Spleen (tissue), 11 donors: ENCODE measurements around the gene ADARB2. TPM values are rescaled to one million over a fixed set of nuclear protein-coding genes. Genes with fewer than 3 reads are reported as not detected.

Experiments used
- DNase-seq: peaks from one replicate; pipeline ENCODE4 v3.0.0-alpha.2; 2020
- H3K27ac ChIP-seq, 8 donors: fragments of 200-600 bp; sonication (generic) in 7 of 8; 1 replicate in 4 of 8; 2 replicates in 4 of 8; pipeline versions ENCODE4 v1.5.0 to v1.8.0; 2016 to 2021; ENCODE audit warnings: inconsistent platforms in 4 of 8, mild to moderate bottlenecking in 4 of 8, moderate library complexity in 1 of 8
- H3K27me3 ChIP-seq, 7 donors: fragments of 200-600 bp; sonication (generic) in 6 of 7; replicated peaks in 1 of 7; 1 replicate in 4 of 7; 2 replicates in 3 of 7; pipeline versions ENCODE4 v1.5.0 to v1.8.0; 2016 to 2021; ENCODE audit warnings: inconsistent platforms in 3 of 7, mild to moderate bottlenecking in 1 of 7
- H3K36me3 ChIP-seq, 6 donors: fragments of 200-600 bp; sonication (generic) in 5 of 6; 1 replicate in 4 of 6; 2 replicates in 2 of 6; pipeline versions ENCODE4 v1.5.0 to v1.8.0; 2016 to 2021; ENCODE audit warnings: inconsistent platforms in 2 of 6
- H3K4me1 ChIP-seq, 6 donors: fragments of 200-600 bp; sonication (generic) in 5 of 6; 1 replicate in 3 of 6; 2 replicates in 3 of 6; pipeline versions ENCODE4 v1.5.0 to v1.8.0; 2016 to 2021; ENCODE audit warnings: inconsistent platforms in 3 of 6
- H3K4me3 ChIP-seq, 8 donors: fragments of 200-600 bp; sonication (generic) in 7 of 8; 1 replicate in 4 of 8; 2 replicates in 4 of 8; pipeline versions ENCODE4 v1.5.0 to v1.8.0; 2016 to 2021; ENCODE audit warnings: inconsistent platforms in 4 of 8, mild to moderate bottlenecking in 4 of 8, moderate library complexity in 2 of 8
- H3K9me3 ChIP-seq, 8 donors: fragments of 200-600 bp; sonication (generic) in 7 of 8; 1 replicate in 4 of 8; 2 replicates in 4 of 8; pipeline versions ENCODE4 v1.5.0 to v1.8.0; 2016 to 2021; ENCODE audit warnings: inconsistent platforms in 4 of 8
- POLR2A ChIP-seq, 3 donors: fragments of 450-650 bp; IDR thresholded peaks; one replicate each; pipeline ENCODE4 v1.5.1; 2017; ENCODE audit warnings: antibody characterized with exemption in 3 of 3, mild to moderate bottlenecking in 1 of 3
- POLR2AphosphoS5 ChIP-seq, 3 donors: sonication (generic); formaldehyde crosslinking; IDR thresholded peaks; one replicate each; pipeline ENCODE4 v1.5.1; 2017; ENCODE audit warnings: antibody characterized with exemption in 3 of 3
- WGBS, 5 donors: extraction: QIAGEN DNeasy Blood & Tissue Kit in 3 of 5; methylation state at CpG; one replicate each; pipeline versions ENCODE4 v1.1.5 to v1.1.7; 2013 to 2018; 5-methylcytosine and 5-hydroxymethylcytosine counted together
- intact Hi-C: fragments of 100-400 bp; cut with DNase I; formaldehyde crosslinking; loops from one replicate; pipeline ENCODE4 v1.15.0; 2023; ENCODE audit warnings: low total_unique reads
- polyA plus RNA-seq, 3 donors: library from polyadenylated mRNA; stranded (reverse); fragments of 200-250 nt; gene quantifications; one replicate each; pipeline ENCODE4 v1.2.1, GENCODE V29; 2013
- total RNA-seq, 7 donors: library from RNA; depleted of rRNA in 3 of 7; stranded (reverse); fragments of >200 nt in 3 of 7; fragmentation: NEBNext Ultra II Directional in 4 of 7; extraction: Animal tissue kit (Norgen Biotek cat#: 25700) in 4 of 7; gene quantifications; one replicate each; pipeline versions ENCODE4 v1.1.0 to v1.2.1, GENCODE V29; 2016 to 2021
- TF ChIP-seq, protein P1 (sequence below), 11 experiments: fragments of 200-600 bp in 7 of 11; fragments of 450-650 bp in 4 of 11; sonication (generic) in 4 of 11; IDR thresholded peaks in 8 of 11; conservative IDR thresholded peaks in 3 of 11; 1 replicate in 7 of 11; 2 replicates in 4 of 11; pipeline versions ENCODE4 v1.4.0 to v1.8.0; 2016 to 2021; ENCODE audit warnings: antibody characterized with exemption in 11 of 11, inconsistent platforms in 4 of 11, mild to moderate bottlenecking in 1 of 11
- donor health status: healthy with polysubstance abuse.
- donor health status: DM: no; HTN: no; CAD: no; lungs with moderate emphysema.
- donor health status: DM: no; HTN: no; CAD: no.
- donor health status: Bipolar disorder and iron deficiency.
- donor health status: healthy.
- donor health status: DM: no; HTN: no; CAD: no.
- donor health status: DM: yes; HTN: yes; CAD: no.

Gene ADARB2
- total and polyA plus RNA-seq, 10 donors = 0.05 to 8.1 (median 0.96) TPM

DNA sequence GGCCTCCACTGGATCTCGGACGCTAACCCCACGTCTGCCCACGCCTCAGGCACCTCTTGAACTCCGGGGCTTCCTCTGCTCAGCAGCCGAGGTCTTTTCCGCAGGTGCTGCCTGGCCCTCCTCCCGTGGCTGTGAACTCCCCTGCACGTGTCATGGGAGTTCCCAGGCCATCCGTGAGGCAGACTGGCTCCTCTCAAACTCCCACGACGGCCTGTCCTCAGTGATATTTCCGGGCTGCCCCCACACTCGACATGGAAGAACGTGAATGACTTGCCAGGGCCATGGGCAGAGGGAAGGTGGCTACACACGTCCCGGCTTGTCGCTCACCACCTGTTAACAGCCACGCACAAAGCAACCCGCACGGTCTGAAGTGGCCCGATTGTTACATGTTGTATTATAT lies 110.9 kb downstream of the ADARB2 start:
- H3K36me3 ChIP-seq = no peaks in the 10 kb centered on the region
- TF ChIP-seq POLR2AphosphoS5 (IDR thresholded peaks at IDR 0.05) = no peak
- TF ChIP-seq, protein P1, sequence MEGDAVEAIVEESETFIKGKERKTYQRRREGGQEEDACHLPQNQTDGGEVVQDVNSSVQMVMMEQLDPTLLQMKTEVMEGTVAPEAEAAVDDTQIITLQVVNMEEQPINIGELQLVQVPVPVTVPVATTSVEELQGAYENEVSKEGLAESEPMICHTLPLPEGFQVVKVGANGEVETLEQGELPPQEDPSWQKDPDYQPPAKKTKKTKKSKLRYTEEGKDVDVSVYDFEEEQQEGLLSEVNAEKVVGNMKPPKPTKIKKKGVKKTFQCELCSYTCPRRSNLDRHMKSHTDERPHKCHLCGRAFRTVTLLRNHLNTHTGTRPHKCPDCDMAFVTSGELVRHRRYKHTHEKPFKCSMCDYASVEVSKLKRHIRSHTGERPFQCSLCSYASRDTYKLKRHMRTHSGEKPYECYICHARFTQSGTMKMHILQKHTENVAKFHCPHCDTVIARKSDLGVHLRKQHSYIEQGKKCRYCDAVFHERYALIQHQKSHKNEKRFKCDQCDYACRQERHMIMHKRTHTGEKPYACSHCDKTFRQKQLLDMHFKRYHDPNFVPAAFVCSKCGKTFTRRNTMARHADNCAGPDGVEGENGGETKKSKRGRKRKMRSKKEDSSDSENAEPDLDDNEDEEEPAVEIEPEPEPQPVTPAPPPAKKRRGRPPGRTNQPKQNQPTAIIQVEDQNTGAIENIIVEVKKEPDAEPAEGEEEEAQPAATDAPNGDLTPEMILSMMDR (IDR thresholded peaks at IDR 0.05 in 8 of 11, conservative IDR thresholded peaks at IDR 0.05 in 3 of 11) = no peak
- no peak for TF ChIP-seq POLR2A (IDR thresholded peaks at IDR 0.05)
- no peaks in the 10 kb centered on the region for H3K4me1 ChIP-seq
- H3K4me3 ChIP-seq = no peak overlapping the region
- no peak for DNase-seq
- H3K27ac ChIP-seq = no peak overlapping the region
- intact Hi-C loops = no loop called here
- H3K9me3 ChIP-seq = no peaks in the 10 kb centered on the region
- WGBS, 5 donors = 86 to 88% (median 87%) methylated on average over 19 to 22 of the region's 22 CpGs
- peaks cover 0 to 22% (median 0%) of the 10 kb centered on the region in 7 donors for H3K27me3 ChIP-seq

DNA sequence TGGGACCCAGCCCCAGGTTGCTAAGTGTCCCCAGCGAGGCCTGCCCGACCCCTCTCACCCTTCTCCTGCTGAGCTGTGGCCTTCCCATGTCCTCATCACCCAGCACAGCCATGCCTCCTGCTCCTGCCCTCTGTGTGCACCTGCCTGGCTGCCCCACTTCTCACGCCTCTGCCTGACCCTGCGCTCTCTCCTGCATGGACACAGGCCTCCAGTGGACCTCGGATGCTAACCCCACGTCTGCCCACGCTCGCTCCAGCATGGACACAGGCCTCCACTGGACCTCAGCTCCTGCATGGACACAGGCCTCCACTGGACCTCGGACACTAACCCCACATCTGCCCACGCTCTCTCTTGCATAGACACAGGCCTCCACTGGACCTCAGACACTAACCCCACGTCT lies 111.6 kb downstream of the ADARB2 start:
- intact Hi-C loops = no loop called here
- TF ChIP-seq POLR2A (IDR thresholded peaks at IDR 0.05) (no peak), POLR2AphosphoS5 (IDR thresholded peaks at IDR 0.05) (no peak)
- TF ChIP-seq, protein P1 (IDR thresholded peaks at IDR 0.05 in 8 of 11, conservative IDR thresholded peaks at IDR 0.05 in 3 of 11) = no peak
- peaks cover 0 to 16% (median 0%) of the 10 kb centered on the region in 7 donors for H3K27me3 ChIP-seq
- WGBS, 5 donors = 78 to 91% (median 86%) methylated on average over 11 of the region's 11 CpGs
- no peaks in the 10 kb centered on the region for H3K4me1 ChIP-seq
- H3K4me3 ChIP-seq = no peak overlapping the region
- DNase-seq = no peak
- H3K9me3 ChIP-seq = no peaks in the 10 kb centered on the region
- no peak overlapping the region for H3K27ac ChIP-seq
- H3K36me3 ChIP-seq = no peaks in the 10 kb centered on the region

DNA sequence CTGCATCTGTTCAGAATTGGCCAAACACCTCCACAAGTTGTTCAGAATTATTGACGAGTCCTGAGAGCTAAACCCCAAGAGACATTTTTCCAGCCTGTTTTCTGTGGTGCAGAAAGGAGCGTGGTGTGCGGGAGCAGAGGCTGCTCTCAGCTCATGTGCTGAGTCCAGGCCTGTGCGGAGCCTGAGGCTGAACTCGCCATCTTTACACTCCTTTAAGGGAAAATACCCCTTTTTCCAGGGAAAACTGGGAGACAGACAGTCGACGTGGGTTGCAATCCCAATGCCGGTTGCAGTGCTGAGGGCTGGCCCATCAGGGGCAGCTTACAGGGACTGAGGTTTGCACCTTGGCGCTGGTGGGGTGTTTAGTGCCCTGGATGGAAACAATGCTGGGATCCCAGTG lies 112.2 kb downstream of the ADARB2 start:
- no peaks in the 10 kb centered on the region for H3K4me1 ChIP-seq
- no peak overlapping the region for H3K27ac ChIP-seq
- H3K36me3 ChIP-seq = no peaks in the 10 kb centered on the region
- WGBS, 5 donors = 85 to 97% (median 88%) methylated on average over 9 of the region's 9 CpGs
- H3K4me3 ChIP-seq = no peak overlapping the region
- intact Hi-C loops = no loop called here
- DNase-seq = no peak
- TF ChIP-seq, protein P1 (IDR thresholded peaks at IDR 0.05 in 8 of 11, conservative IDR thresholded peaks at IDR 0.05 in 3 of 11) = no peak
- TF ChIP-seq POLR2AphosphoS5 (IDR thresholded peaks at IDR 0.05) (no peak), POLR2A (IDR thresholded peaks at IDR 0.05) (no peak)
- peaks cover 0 to 10% (median 0%) of the 10 kb centered on the region in 7 donors for H3K27me3 ChIP-seq
- no peaks in the 10 kb centered on the region for H3K9me3 ChIP-seq

DNA sequence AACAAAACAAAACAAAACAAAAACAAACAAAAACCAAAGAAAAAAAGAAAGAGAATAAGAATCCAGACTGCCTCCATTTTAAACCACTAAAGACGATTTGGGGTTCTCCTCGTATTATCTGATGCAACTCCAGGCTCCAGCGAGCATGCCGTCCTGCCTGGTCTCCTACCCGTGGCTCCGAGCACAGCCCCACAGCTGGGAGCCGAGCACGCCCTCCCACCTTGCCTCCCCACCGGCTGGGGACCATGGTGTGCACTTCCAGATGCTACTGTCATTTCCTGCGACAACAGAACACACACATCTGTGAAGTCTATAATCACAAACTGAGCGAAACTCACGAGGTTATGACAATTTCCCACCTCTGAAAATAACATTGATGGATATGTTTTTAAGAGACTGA lies 113.1 kb downstream of the ADARB2 start:
- Histone ChIP-seq H3K36me3 (no peaks in the 10 kb centered on the region), H3K27ac (no peak overlapping the region), H3K4me3 (no peak overlapping the region), H3K27me3 (peaks cover 0 to 2% (median 0%) of the 10 kb centered on the region in 7 donors), H3K4me1 (no peaks in the 10 kb centered on the region), H3K9me3 (peaks cover 0 to 4% (median 3%) of the 10 kb centered on the region in 8 donors)
- no peak for DNase-seq
- 65 to 82% (median 74%) methylated on average over 12 of the region's 12 CpGs for WGBS, 5 donors
- no peak for TF ChIP-seq POLR2A (IDR thresholded peaks at IDR 0.05)
- TF ChIP-seq, protein P1 (IDR thresholded peaks at IDR 0.05 in 8 of 11, conservative IDR thresholded peaks at IDR 0.05 in 3 of 11) = no peak
- no peak for TF ChIP-seq POLR2AphosphoS5 (IDR thresholded peaks at IDR 0.05)
- intact Hi-C loops = no loop called here
